HEK293 (cell line): ENCODE results near the gene RPN1.
A peak's percentile ranks its signal among the peaks of the same experiment; 100 is the strongest.

ENCODE experiments used
- CTCF ChIA-PET: fragments of 350-600 bp; formaldehyde crosslinking; extraction: SDS; loops from one replicate; lab custom pipeline; 2021; ENCODE audit warnings: antibody characterized with exemption; lab: Yijun Ruan, JAX
- POLR2A ChIA-PET: fragments of 300-600 bp; formaldehyde crosslinking; extraction: SDS; loops from one replicate; lab custom pipeline; 2020; ENCODE audit warnings: antibody characterized with exemption, inconsistent platforms; lab: Yijun Ruan, JAX
- H3K27ac ChIP-seq: fragments of 200-500 bp; sonication (Bioruptor generic); 2 replicates; pipeline ENCODE4 v1.5.1; 2014; ENCODE audit warnings: low read depth, low read length, control low read depth, inconsistent platforms; ENCODE audit errors: extremely low read depth
- H3K36me3 ChIP-seq, 2 experiments: fragments of 200-500 bp in 1 of 2; sonication (Bioruptor generic) in 1 of 2; 1 replicate in 1 of 2; 2 replicates in 1 of 2; pipeline ENCODE4 v1.5.1; 2014 to 2017; ENCODE audit warnings: inconsistent platforms in 2 of 2, low read length in 2 of 2; ENCODE audit not compliant: control insufficient read depth in 2 of 2, insufficient read depth in 1 of 2
- H3K4me1 ChIP-seq: fragments of 200-500 bp; sonication (Bioruptor generic); 2 replicates; pipeline ENCODE4 v1.5.1; 2014; ENCODE audit warnings: mild to moderate bottlenecking, low read length, inconsistent platforms; ENCODE audit not compliant: control insufficient read depth, insufficient read depth
- H3K4me3 ChIP-seq: 2 replicates; pipeline ENCODE4 v1.5.1; 2011; ENCODE audit warnings: low read depth, mild to moderate bottlenecking, control low read depth, low read length, moderate library complexity
- H3K9me3 ChIP-seq: fragments of 200-500 bp; sonication (Bioruptor generic); 2 replicates; pipeline ENCODE4 v1.5.1; 2014; ENCODE audit warnings: low read depth, low read length, inconsistent platforms; ENCODE audit not compliant: control insufficient read depth, insufficient read depth
- CTCF ChIP-seq: fragments of 450-650 bp; formaldehyde crosslinking; IDR thresholded peaks from 2 replicates; pipeline ENCODE4 v1.5.1; 2016; ENCODE audit warnings: missing biosample characterization, missing genetic modification characterization
- EGR2 ChIP-seq: fragments of 450-650 bp; formaldehyde crosslinking; IDR thresholded peaks from 2 replicates; pipeline ENCODE4 v1.5.1; 2016; ENCODE audit warnings: low read depth, missing biosample characterization, missing genetic modification characterization
- KLF17 ChIP-seq: fragments of 450-650 bp; formaldehyde crosslinking; IDR thresholded peaks from 2 replicates; pipeline ENCODE4 v1.5.1; 2016; ENCODE audit warnings: missing biosample characterization, missing genetic modification characterization
- PRDM1 ChIP-seq: fragments of 450-650 bp; formaldehyde crosslinking; IDR thresholded peaks from 2 replicates; pipeline ENCODE4; 2016; ENCODE audit warnings: missing biosample characterization, missing genetic modification characterization
- SP3 ChIP-seq: fragments of 450-650 bp; formaldehyde crosslinking; IDR thresholded peaks from 2 replicates; pipeline ENCODE4 v1.5.1; 2016; ENCODE audit warnings: missing biosample characterization, missing genetic modification characterization
- TRIM28 ChIP-seq: IDR thresholded peaks from 2 replicates; pipeline ENCODE4 v1.6.1; 2011; ENCODE audit warnings: low read length, control low read depth, borderline replicate concordance
- ZBTB7A ChIP-seq: fragments of 450-650 bp; formaldehyde crosslinking; IDR thresholded peaks from 2 replicates; pipeline ENCODE4 v1.5.1; 2016; ENCODE audit warnings: low read depth, missing biosample characterization, missing genetic modification characterization
- ZNF157 ChIP-seq: fragments of 450-650 bp; formaldehyde crosslinking; IDR thresholded peaks from 2 replicates; pipeline ENCODE4 v1.5.1; 2016; ENCODE audit warnings: missing biosample characterization, missing genetic modification characterization
- ZNF2 ChIP-seq: fragments of 450-650 bp; formaldehyde crosslinking; IDR thresholded peaks from 2 replicates; pipeline ENCODE4 v1.5.1; 2016; ENCODE audit warnings: missing biosample characterization, missing genetic modification characterization
- ZNF341 ChIP-seq: fragments of 450-650 bp; formaldehyde crosslinking; IDR thresholded peaks from 2 replicates; pipeline ENCODE4; 2016; ENCODE audit warnings: low read depth, missing biosample characterization, missing genetic modification characterization
- ZNF354C ChIP-seq: fragments of 450-650 bp; formaldehyde crosslinking; IDR thresholded peaks from 2 replicates; pipeline ENCODE4 v1.5.1; 2016; ENCODE audit warnings: missing biosample characterization, missing genetic modification characterization, low read depth, borderline replicate concordance
- ZNF560 ChIP-seq: fragments of 450-650 bp; formaldehyde crosslinking; IDR thresholded peaks from 2 replicates; pipeline ENCODE4 v1.5.1; 2017; ENCODE audit warnings: missing biosample characterization, missing genetic modification characterization, borderline replicate concordance
- ZNF561 ChIP-seq: fragments of 450-650 bp; IDR thresholded peaks from 2 replicates; pipeline ENCODE4 v1.5.1; 2018; ENCODE audit warnings: missing biosample characterization, missing genetic modification characterization, borderline replicate concordance
- ZNF571 ChIP-seq: fragments of 450-650 bp; formaldehyde crosslinking; IDR thresholded peaks from 2 replicates; pipeline ENCODE4 v1.5.0; 2017; ENCODE audit warnings: missing biosample characterization, missing genetic modification characterization
- ZNF580 ChIP-seq: fragments of 450-650 bp; formaldehyde crosslinking; IDR thresholded peaks from 2 replicates; pipeline ENCODE4 v1.5.1; 2016; ENCODE audit warnings: missing biosample characterization, missing genetic modification characterization
- ZNF600 ChIP-seq: fragments of 450-650 bp; formaldehyde crosslinking; IDR thresholded peaks from 2 replicates; pipeline ENCODE4 v1.5.1; 2016; ENCODE audit warnings: missing biosample characterization, missing genetic modification characterization
- ZNF704 ChIP-seq: fragments of 450-650 bp; formaldehyde crosslinking; IDR thresholded peaks from 2 replicates; pipeline ENCODE4 v1.5.1; 2016; ENCODE audit warnings: missing biosample characterization, missing genetic modification characterization
- ZNF76 ChIP-seq: fragments of 450-650 bp; formaldehyde crosslinking; IDR thresholded peaks from 2 replicates; pipeline ENCODE4; 2016; ENCODE audit warnings: low read depth, missing biosample characterization, missing genetic modification characterization, borderline replicate concordance
- ZNF837 ChIP-seq: fragments of 450-650 bp; formaldehyde crosslinking; IDR thresholded peaks from 2 replicates; pipeline ENCODE4 v1.5.1; 2016; ENCODE audit warnings: missing biosample characterization, missing genetic modification characterization
- TF ChIP-seq, protein P1 (sequence below): fragments of 450-650 bp; formaldehyde crosslinking; IDR thresholded peaks from 2 replicates; pipeline ENCODE4 v1.5.1; 2016; ENCODE audit warnings: missing biosample characterization, missing genetic modification characterization

The RPN1 gene

GRCh38 chr3:128609294-128609693 is 41.3 kb downstream of the RPN1 start:
- TF ChIP-seq ZNF600 (tag by site-specific recombination) = no peak
- 0 out of 2 replicates have a peak, but pooled peaks have one; percentile 10 for TF ChIP-seq CTCF (tag by site-specific recombination)
- Histone ChIP-seq H3K9me3 (no peaks in the 10 kb centered on the region), H3K4me1 (no peaks in the 10 kb centered on the region), H3K27ac (no peak overlapping the region), H3K4me3 (no peak overlapping the region), H3K36me3 (peaks cover 0 to 9% of the 10 kb centered on the region in 2 experiments; a peak in 1 of 3 replicates)
- ChIA-PET CTCF (interaction anchor here (0.6 to 1.7 kb wide), 15 partner anchors 24 to 553 kb away, joined by 3 to 13 read pairs (median 3); no protein-coding TSS in a partner anchor), POLR2A (no interaction called here)

GRCh38 chr3:128607710-128608048 is 42.9 kb downstream of the RPN1 start:
- H3K36me3 ChIP-seq = peaks cover 0 to 1% of the 10 kb centered on the region in 2 experiments; a peak in 1 of 3 replicates
- ChIA-PET CTCF (interaction anchor here (0.6 to 2.8 kb wide), 7 partner anchors 10 to 986 kb away, joined by 3 to 16 read pairs (median 4); no protein-coding TSS in a partner anchor), POLR2A (no interaction called here)
- no peak for TF ChIP-seq ZNF561 (tag by site-specific recombination)
- no peak for TF ChIP-seq SP3 (tag by site-specific recombination)
- H3K27ac ChIP-seq = no peak overlapping the region
- H3K4me3 ChIP-seq = no peak overlapping the region
- no peaks in the 10 kb centered on the region for H3K9me3 ChIP-seq
- H3K4me1 ChIP-seq = no peaks in the 10 kb centered on the region

GRCh38 chr3:128606094-128606493 is 44.5 kb downstream of the RPN1 start:
- TF ChIP-seq ZNF157 (tag by site-specific recombination) (no peak), ZNF354C (no peak), ZNF2 (no peak), ZNF571 (tag by site-specific recombination) (no peak), ZNF580 (no peak), ZNF76 (no peak), ZNF704 (no peak), KLF17 (tag by site-specific recombination) (no peak), EGR2 (no peak), TRIM28 (no peak), PRDM1 (tag by site-specific recombination) (no peak), ZNF341 (no peak), ZNF560 (tag by site-specific recombination) (no peak), ZBTB7A (tag by site-specific recombination) (no peak), ZNF837 (no peak)
- TF ChIP-seq, protein P1, sequence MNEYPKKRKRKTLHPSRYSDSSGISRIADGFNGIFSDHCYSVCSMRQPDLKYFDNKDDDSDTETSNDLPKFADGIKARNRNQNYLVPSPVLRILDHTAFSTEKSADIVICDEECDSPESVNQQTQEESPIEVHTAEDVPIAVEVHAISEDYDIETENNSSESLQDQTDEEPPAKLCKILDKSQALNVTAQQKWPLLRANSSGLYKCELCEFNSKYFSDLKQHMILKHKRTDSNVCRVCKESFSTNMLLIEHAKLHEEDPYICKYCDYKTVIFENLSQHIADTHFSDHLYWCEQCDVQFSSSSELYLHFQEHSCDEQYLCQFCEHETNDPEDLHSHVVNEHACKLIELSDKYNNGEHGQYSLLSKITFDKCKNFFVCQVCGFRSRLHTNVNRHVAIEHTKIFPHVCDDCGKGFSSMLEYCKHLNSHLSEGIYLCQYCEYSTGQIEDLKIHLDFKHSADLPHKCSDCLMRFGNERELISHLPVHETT (tag by site-specific recombination) = no peak
- ChIA-PET CTCF (interaction anchor here (0.6 to 2.8 kb wide), 4 partner anchors 11 to 446 kb away, joined by 3 to 16 read pairs (median 6); no protein-coding TSS in a partner anchor), POLR2A (interaction anchor here (0.7 kb wide), 1 partner anchor 100 kb away, joined by 5 read pairs; no protein-coding TSS in a partner anchor)

More at GRCh38 chr3:128606094-128606493, 44.5 kb downstream of the RPN1 start:
- H3K4me1 ChIP-seq = no peaks in the 10 kb centered on the region
- H3K9me3 ChIP-seq = no peaks in the 10 kb centered on the region
- no peak overlapping the region for H3K4me3 ChIP-seq
- no peaks in the 10 kb centered on the region for H3K36me3 ChIP-seq
- no peak overlapping the region for H3K27ac ChIP-seq
